Measurements from ENCODE around the gene IQSEC2. TPM values are rescaled to one million over a fixed set of nuclear protein-coding genes. Genes with fewer than 3 reads are reported as not detected.

Gene IQSEC2
- total RNA-seq, 1 experiment from 2014 or later = not detected

DNA sequence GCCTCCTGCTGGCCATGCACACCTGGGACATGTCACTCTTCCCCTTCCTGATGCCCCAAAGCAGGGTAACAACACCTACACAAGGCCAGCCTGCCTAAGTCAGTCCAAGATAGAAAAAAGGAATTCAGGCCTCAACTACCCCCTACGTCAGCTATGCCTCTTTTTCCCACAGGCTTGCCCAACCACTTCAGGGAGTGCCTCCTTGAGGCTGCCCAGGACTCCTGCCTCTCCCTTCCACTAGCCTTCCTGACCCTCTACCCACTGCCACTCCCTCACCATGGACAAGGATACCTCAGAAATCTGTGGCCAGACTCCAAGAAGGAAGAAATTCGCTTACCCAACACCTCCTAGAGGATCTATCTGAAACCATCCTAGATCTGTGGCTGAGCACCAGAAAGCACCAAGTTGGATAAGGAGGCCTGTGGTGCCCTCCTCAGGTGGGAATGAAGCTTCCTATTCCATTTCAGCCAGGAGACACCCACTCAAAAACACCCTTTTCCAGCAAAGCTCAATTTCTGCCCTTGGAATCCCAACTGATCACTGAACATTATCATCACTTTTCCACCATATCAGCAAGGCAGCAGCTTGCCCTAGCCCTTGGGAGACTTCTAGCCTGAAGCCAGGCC lies 58.2 kb downstream of the IQSEC2 start:
- H3K9ac ChIP-seq (ENCODE audit: low read length) = peak overlapping the region; percentile 98

More for the DNA sequence above, 58.2 kb downstream of the IQSEC2 start:
- Histone ChIP-seq H3K9me3 (ENCODE audit: low read length) (no peaks in the 10 kb centered on the region), H3K9me2 (replicated peaks; ENCODE audit: insufficient read depth, low read length) (no peaks in the 10 kb centered on the region), H4K20me1 (ENCODE audit: insufficient read depth, low read depth, low read length) (peaks cover 46% of the 10 kb centered on the region), H3K79me2 (ENCODE audit: low read length) (peaks cover 65% of the 10 kb centered on the region), H3K27ac (ENCODE audit: low read length) (no peak overlapping the region), H3K4me1 (ENCODE audit: low read length) (peaks cover 29% of the 10 kb centered on the region), H3K27me3 (ENCODE audit: low read length) (no peaks in the 10 kb centered on the region), H3K36me3 (ENCODE audit: insufficient read depth, low read length) (peaks cover 36% of the 10 kb centered on the region), H2AFZ (ENCODE audit: low read length) (no peak overlapping the region), H3K4me3 (ENCODE audit: low read length) (peak overlapping the region; percentile 95), H3K4me2 (ENCODE audit: low read depth, low read length, poor library complexity, severe bottlenecking) (peak overlapping the region; percentile 86)
- no peak for DNase-seq

Small RNA genes within 50 kb of the gene (small RNA-seq; reads per million reads assigned to genes)
- gene RF00019 = not detected

Other genes with a start within 250 kb of the IQSEC2 start
- gene GPR173, start 232.8 kb downstream of the IQSEC2 start, total RNA-seq (2014; rRNA removed; shearing (Covaris generic); ENCODE audit: low replicate concordance) = 0.36 and 0.71 TPM in 2 replicates
- 44.6 and 68.5 TPM in 2 replicates for gene TSPYL2, start 199.2 kb downstream of the IQSEC2 start, total RNA-seq (2014; rRNA removed; shearing (Covaris generic); ENCODE audit: low replicate concordance)
- 14.3 and 27.9 TPM in 2 replicates for gene KANTR, start 187.4 kb downstream of the IQSEC2 start, total RNA-seq (2014; rRNA removed; shearing (Covaris generic); ENCODE audit: low replicate concordance)
- gene KDM5C, start 56.4 kb downstream of the IQSEC2 start, total RNA-seq (2014; rRNA removed; shearing (Covaris generic); ENCODE audit: low replicate concordance) = 52.9 and 104 TPM in 2 replicates
- 15.7 and 25.0 TPM in 2 replicates for gene SMC1A, start 141.1 kb upstream of the IQSEC2 start, total RNA-seq (2014; rRNA removed; shearing (Covaris generic); ENCODE audit: low replicate concordance)
- gene RIBC1, start 141.3 kb upstream of the IQSEC2 start, total RNA-seq (2014; rRNA removed; shearing (Covaris generic); ENCODE audit: low replicate concordance) = 0.40 and 0.89 TPM in 2 replicates
- gene HSD17B10, start 152.8 kb upstream of the IQSEC2 start, total RNA-seq (2014; rRNA removed; shearing (Covaris generic); ENCODE audit: low replicate concordance) = 115 and 158 TPM in 2 replicates

Measured in Karpas-422 (cell line).